Measurements from ENCODE around the gene GYPA.
"Not testable (repeated sequence)": the region's sequence is repeated elsewhere in the genome, so short reads cannot be mapped to it uniquely, and the experiment has no call there.

DNA sequence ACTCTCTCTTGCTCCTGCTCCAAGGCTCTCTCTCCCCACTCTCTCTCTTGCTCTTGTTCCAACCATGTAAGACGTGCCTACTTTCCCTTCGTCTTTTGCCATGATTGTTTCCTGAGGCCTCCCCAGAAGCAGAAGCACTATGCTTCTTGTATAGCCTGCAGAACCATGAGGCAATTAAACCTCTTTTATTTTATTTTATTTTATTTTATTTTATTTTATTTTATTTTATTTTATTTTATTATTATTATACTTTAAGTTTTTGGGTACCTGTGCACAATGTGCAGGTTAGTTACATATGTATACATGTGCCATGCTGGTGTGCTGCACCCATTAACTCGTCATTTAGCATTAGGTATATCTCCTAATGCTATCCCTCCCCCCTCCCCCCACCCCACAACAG, 17.2 kb downstream of the GYPA start:
- TF ChIP-seq CTCF (conservative IDR thresholded peaks at IDR 0.05); ZFX (IDR thresholded peaks at IDR 0.05): not testable (repeated sequence)
